CD8-positive, alpha-beta memory T cell (primary cell): ENCODE data around the gene SLC27A4. TPM values are rescaled to one million over a fixed set of nuclear protein-coding genes. Genes with fewer than 3 reads are reported as not detected.

ENCODE experiments used
- CTCF ChIA-PET: fragments of 350-600 bp; sonication (Branson Sonifier 250); formaldehyde crosslinking; loops from one replicate; lab custom pipeline; 2021; ENCODE audit warnings: antibody characterized with exemption; lab: Charles Lee
- POLR2A ChIA-PET: fragments of 350-600 bp; sonication (Branson Sonifier 250); formaldehyde crosslinking; loops from one replicate; lab custom pipeline; 2021; ENCODE audit warnings: antibody characterized with exemption; lab: Charles Lee
- DNase-seq, 5 donors: peaks; one replicate each; pipeline versions ENCODE4 v3.0.0 to v3.0.0-alpha.2; 2020 to 2022; ENCODE audit warnings: mixed read lengths in 1 of 5
- H3K27ac ChIP-seq: one replicate; pipeline ENCODE4 v1.7.0; 2013; ENCODE audit warnings: low read depth, mild to moderate bottlenecking, low read length, moderate library complexity
- H3K27me3 ChIP-seq: 2 replicates; pipeline ENCODE4 v1.7.0; 2013; ENCODE audit warnings: low read length, mild to moderate bottlenecking; ENCODE audit not compliant: insufficient read depth, poor library complexity, severe bottlenecking
- H3K36me3 ChIP-seq: 2 replicates; pipeline ENCODE4 v1.7.0; 2013; ENCODE audit warnings: mild to moderate bottlenecking, low read length, moderate library complexity; ENCODE audit not compliant: insufficient read depth
- H3K4me1 ChIP-seq: 2 replicates; pipeline ENCODE4 v1.7.0; 2013; ENCODE audit warnings: mild to moderate bottlenecking, low read length, moderate library complexity; ENCODE audit not compliant: insufficient read depth
- H3K4me3 ChIP-seq: 2 replicates; pipeline ENCODE4 v1.7.0; 2013; ENCODE audit warnings: mild to moderate bottlenecking, low read length
- H3K9me3 ChIP-seq: 2 replicates; pipeline ENCODE4 v1.7.0; 2013; ENCODE audit warnings: mild to moderate bottlenecking, low read length
- H3K27ac Mint-ChIP-seq, 8 donors: one replicate each; pipeline ENCODE4 v1.8.0; 2020 to 2021; ENCODE audit warnings: mixed read lengths in 8 of 8, mild to moderate bottlenecking in 6 of 8, inconsistent platforms in 3 of 8, moderate library complexity in 3 of 8
- H3K27me3 Mint-ChIP-seq, 2 donors: one replicate each; pipeline ENCODE4 v1.8.0; 2020 to 2021; ENCODE audit warnings: mixed read lengths in 2 of 2, mild to moderate bottlenecking in 1 of 2, moderate library complexity in 1 of 2
- H3K36me3 Mint-ChIP-seq, 3 donors: one replicate each; pipeline ENCODE4 v1.8.0; 2020 to 2021; ENCODE audit warnings: mixed read lengths in 3 of 3, inconsistent platforms in 1 of 3, mild to moderate bottlenecking in 1 of 3
- H3K4me1 Mint-ChIP-seq, 3 donors: one replicate each; pipeline ENCODE4 v1.8.0; 2020 to 2021; ENCODE audit warnings: mixed read lengths in 3 of 3, inconsistent platforms in 1 of 3, mild to moderate bottlenecking in 1 of 3
- H3K4me3 Mint-ChIP-seq, 7 donors: one replicate each; pipeline ENCODE4 v1.8.0; 2020 to 2021; ENCODE audit warnings: mixed read lengths in 7 of 7, mild to moderate bottlenecking in 6 of 7, moderate library complexity in 4 of 7, inconsistent platforms in 2 of 7
- H3K9me3 Mint-ChIP-seq, 5 donors: one replicate each; pipeline ENCODE4 v1.8.0; 2020 to 2022; ENCODE audit warnings: mixed read lengths in 5 of 5, mild to moderate bottlenecking in 3 of 5, moderate library complexity in 2 of 5, inconsistent platforms in 1 of 5
- polyA plus RNA-seq: library from polyadenylated mRNA; unstranded; fragments of 300-500 nt; fragmentation: Illumina TruSeq; gene quantifications from one replicate; pipeline ENCODE4 v1.2.3, GENCODE V29; 2021
- total RNA-seq, 2 experiments: library from RNA; stranded (reverse); gene quantifications; one replicate each; pipeline ENCODE4 v1.2.3, GENCODE V29; 2021

The SLC27A4 gene
- total and polyA plus RNA-seq, 3 experiments from 2014 or later, result 11.2 to 46.0 (median 41.2) TPM

- H3K27me3 Mint-ChIP-seq, result no peaks in the 10 kb centered on the region
- DNase-seq, result no peak
- CTCF ChIA-PET, result no interaction called here
- Histone ChIP-seq H3K4me1 (peaks cover 9% of the 10 kb centered on the region), H3K9me3 (no peaks in the 10 kb centered on the region), H3K36me3 (peaks cover 40% of the 10 kb centered on the region), H3K4me3 (no peak overlapping the region), H3K27ac (no peak overlapping the region), H3K27me3 (no peaks in the 10 kb centered on the region)
- peaks cover 0 to 54% (median 2%) of the 10 kb centered on the region in 3 donors for H3K36me3 Mint-ChIP-seq
- no peaks in the 10 kb centered on the region for H3K9me3 Mint-ChIP-seq
- POLR2A ChIA-PET, result no interaction called here
- H3K4me1 Mint-ChIP-seq, result peaks cover 8 to 13% (median 13%) of the 10 kb centered on the region in 3 donors
- H3K4me3 Mint-ChIP-seq, result peak overlapping the region in 1 of 7 donors; percentile 68
- H3K27ac Mint-ChIP-seq, result peak overlapping the region in 1 of 8 donors; percentile 65
Measured at GRCh38 chr9:128317629-128318028, 22.7 kb upstream of the SLC27A4 start.

- no peaks in the 10 kb centered on the region for H3K9me3 ChIP-seq
- H3K27ac ChIP-seq, result peak overlapping the region; percentile 85
- Mint-ChIP-seq H3K36me3 (peaks cover 0 to 52% (median 2%) of the 10 kb centered on the region in 3 donors), H3K27ac (peak overlapping the region in 4 of 8 donors; percentile 15 to 100 (median 96)), H3K4me3 (peak overlapping the region in 5 of 7 donors; percentile 91 to 98 (median 96)), H3K4me1 (peaks cover 31 to 44% (median 34%) of the 10 kb centered on the region in 3 donors), H3K9me3 (no peaks in the 10 kb centered on the region), H3K27me3 (no peaks in the 10 kb centered on the region)
- no peak for DNase-seq
- peak overlapping the region; percentile 81 for H3K4me3 ChIP-seq
- peaks cover 26% of the 10 kb centered on the region for H3K36me3 ChIP-seq
- H3K4me1 ChIP-seq, result peaks cover 29% of the 10 kb centered on the region
- POLR2A ChIA-PET, result no interaction called here
- CTCF ChIA-PET, result interaction anchor here (0.9 to 1.3 kb wide), 2 partner anchors 12 to 20 kb away, joined by 3 to 4 read pairs; no protein-coding TSS in a partner anchor
- no peaks in the 10 kb centered on the region for H3K27me3 ChIP-seq
Measured at GRCh38 chr9:128321343-128321742, 19.0 kb upstream of the SLC27A4 start.

- Mint-ChIP-seq H3K4me1 (peaks cover 31 to 44% (median 34%) of the 10 kb centered on the region in 3 donors), H3K36me3 (peaks cover 0 to 47% (median 0%) of the 10 kb centered on the region in 3 donors), H3K27ac (peak overlapping the region; percentile 95 to 100 (median 98)), H3K9me3 (no peaks in the 10 kb centered on the region), H3K4me3 (peak overlapping the region; percentile 91 to 99 (median 96)), H3K27me3 (no peaks in the 10 kb centered on the region)
- ChIA-PET POLR2A (no interaction called here), CTCF (interaction anchor here (0.9 to 1.3 kb wide), 2 partner anchors 13 to 19 kb away, joined by 3 to 4 read pairs; no protein-coding TSS in a partner anchor)
- H3K9me3 ChIP-seq, result no peaks in the 10 kb centered on the region
- H3K4me3 ChIP-seq, result peak overlapping the region; percentile 81
- no peaks in the 10 kb centered on the region for H3K27me3 ChIP-seq
- H3K36me3 ChIP-seq, result peaks cover 20% of the 10 kb centered on the region
- peaks cover 29% of the 10 kb centered on the region for H3K4me1 ChIP-seq
- peak overlapping the region; percentile 85 for H3K27ac ChIP-seq
- no peak for DNase-seq
Measured at GRCh38 chr9:128321879-128322403, 18.4 kb upstream of the SLC27A4 start.

- Histone ChIP-seq H3K36me3 (peaks cover 15% of the 10 kb centered on the region), H3K4me3 (peak within 1 kb of the TSS; percentile 81), H3K9me3 (no peaks in the 10 kb centered on the region), H3K4me1 (peaks cover 29% of the 10 kb centered on the region), H3K27me3 (no peaks in the 10 kb centered on the region), H3K27ac (peak within 1 kb of the TSS; percentile 85)
- DNase-seq, result peak; percentile 89 to 95 (median 92)
- H3K36me3 Mint-ChIP-seq, result peaks cover 0 to 42% (median 0%) of the 10 kb centered on the region in 3 donors
- H3K27ac Mint-ChIP-seq, result peak within 1 kb of the TSS; percentile 95 to 100 (median 98)
- H3K9me3 Mint-ChIP-seq, result no peaks in the 10 kb centered on the region
- H3K4me1 Mint-ChIP-seq, result peaks cover 29 to 44% (median 34%) of the 10 kb centered on the region in 3 donors
- peak within 1 kb of the TSS; percentile 91 to 99 (median 96) for H3K4me3 Mint-ChIP-seq
- POLR2A ChIA-PET, result no interaction called here
- H3K27me3 Mint-ChIP-seq, result no peaks in the 10 kb centered on the region
- CTCF ChIA-PET, result interaction anchor here (0.9 to 1.3 kb wide), 2 partner anchors 13 to 19 kb away, joined by 3 to 4 read pairs; no protein-coding TSS in a partner anchor
Measured at GRCh38 chr9:128322404-128323211, 17.7 kb upstream of the SLC27A4 start, which contains the start of the genes COQ4 and TRUB2. Gene COQ4, plus strand, starts transcription at chr9:128322839. Its CDS starts 20 bp downstream, at chr9:128322859. Gene TRUB2, minus strand, starts transcription at chr9:128322447. Its CDS starts 39 bp downstream, at chr9:128322408.

GRCh38 chr9:128323212-128323730 lies 17.1 kb upstream of the SLC27A4 start:
- Histone ChIP-seq H3K4me1 (peaks cover 29% of the 10 kb centered on the region), H3K27ac (peak overlapping the region; percentile 85), H3K36me3 (peaks cover 17% of the 10 kb centered on the region), H3K9me3 (no peaks in the 10 kb centered on the region), H3K4me3 (peak overlapping the region; percentile 81), H3K27me3 (no peaks in the 10 kb centered on the region)
- Mint-ChIP-seq H3K4me3 (peak overlapping the region; percentile 91 to 99 (median 96)), H3K27ac (peak overlapping the region; percentile 85 to 100 (median 96)), H3K9me3 (no peaks in the 10 kb centered on the region), H3K36me3 (peaks cover 0 to 45% (median 0%) of the 10 kb centered on the region in 3 donors), H3K27me3 (no peaks in the 10 kb centered on the region), H3K4me1 (peaks cover 29 to 44% (median 34%) of the 10 kb centered on the region in 3 donors)
- DNase-seq, result no peak
- POLR2A ChIA-PET, result no interaction called here
- CTCF ChIA-PET, result no interaction called here

- H3K9me3 Mint-ChIP-seq, result no peaks in the 10 kb centered on the region
- CTCF ChIA-PET, result no interaction called here
Measured at GRCh38 chr9:128323791-128324190, 16.5 kb upstream of the SLC27A4 start.

GRCh38 chr9:128324401-128324800 lies 15.9 kb upstream of the SLC27A4 start:
- Mint-ChIP-seq H3K4me1 (peaks cover 29 to 44% (median 34%) of the 10 kb centered on the region in 3 donors), H3K27me3 (no peaks in the 10 kb centered on the region), H3K36me3 (peaks cover 0 to 48% (median 3%) of the 10 kb centered on the region in 3 donors), H3K4me3 (peak overlapping the region; percentile 15 to 96 (median 53)), H3K9me3 (no peaks in the 10 kb centered on the region), H3K27ac (peak overlapping the region in 7 of 8 donors; percentile 8 to 96 (median 47))
- Histone ChIP-seq H3K4me3 (no peak overlapping the region), H3K36me3 (peaks cover 17% of the 10 kb centered on the region), H3K9me3 (no peaks in the 10 kb centered on the region), H3K27me3 (no peaks in the 10 kb centered on the region), H3K27ac (no peak overlapping the region), H3K4me1 (peaks cover 29% of the 10 kb centered on the region)
- ChIA-PET CTCF (interaction anchor here (1.2 to 1.3 kb wide), 2 partner anchors 15 to 47 kb away, joined by 3 to 4 read pairs; partner anchors contain the start of gene URM1), POLR2A (no interaction called here)
- no peak for DNase-seq

More at GRCh38 chr9:128323791-128324190, 16.5 kb upstream of the SLC27A4 start:
- no peak for DNase-seq
- peaks cover 29% of the 10 kb centered on the region for H3K4me1 ChIP-seq
- H3K27me3 ChIP-seq, result no peaks in the 10 kb centered on the region
- H3K36me3 ChIP-seq, result peaks cover 17% of the 10 kb centered on the region
- H3K4me1 Mint-ChIP-seq, result peaks cover 29 to 44% (median 34%) of the 10 kb centered on the region in 3 donors
- no peaks in the 10 kb centered on the region for H3K9me3 ChIP-seq
- peak overlapping the region; percentile 81 for H3K4me3 ChIP-seq
- POLR2A ChIA-PET, result no interaction called here
- H3K27me3 Mint-ChIP-seq, result no peaks in the 10 kb centered on the region
- H3K36me3 Mint-ChIP-seq, result peaks cover 0 to 48% (median 3%) of the 10 kb centered on the region in 3 donors
- peak overlapping the region; percentile 91 to 99 (median 96) for H3K4me3 Mint-ChIP-seq
- H3K27ac Mint-ChIP-seq, result peak overlapping the region in 7 of 8 donors; percentile 68 to 100 (median 96)
- peak overlapping the region; percentile 85 for H3K27ac ChIP-seq
